HG03354 (cell line): ENCODE results near the gene DSCAML1.

Experiments used
- ATAC-seq: cut with Tn5 transposase; IDR thresholded peaks from one replicate; pipeline ENCODE4 v1.9.1; 2021; ENCODE audit warnings: mild to moderate bottlenecking; ENCODE audit not compliant: unreplicated experiment, poor library complexity, severe bottlenecking

The DSCAML1 gene

GRCh38 chr11:117734601-117735024, 62.4 kb downstream of the DSCAML1 start:
- ATAC-seq: no peak

- no peak for ATAC-seq
Observed at GRCh38 chr11:117733316-117733715, 63.7 kb downstream of the DSCAML1 start.

GRCh38 chr11:117731722-117732290, 65.2 kb downstream of the DSCAML1 start:
- ATAC-seq: no peak

GRCh38 chr11:117730208-117730800, 66.7 kb downstream of the DSCAML1 start:
- ATAC-seq: no peak

- no peak for ATAC-seq
Observed at GRCh38 chr11:117725048-117725734, 71.8 kb downstream of the DSCAML1 start.

GRCh38 chr11:117724621-117725020, 72.4 kb downstream of the DSCAML1 start:
- ATAC-seq: no peak

- ATAC-seq: no peak
Observed at GRCh38 chr11:117724104-117724503, 72.9 kb downstream of the DSCAML1 start.

- no peak for ATAC-seq
Observed at GRCh38 chr11:117723277-117724024, 73.6 kb downstream of the DSCAML1 start.

GRCh38 chr11:117722082-117722481, 74.9 kb downstream of the DSCAML1 start:
- no peak for ATAC-seq

GRCh38 chr11:117720061-117720511, 76.9 kb downstream of the DSCAML1 start:
- ATAC-seq: no peak

GRCh38 chr11:117719480-117719879, 77.5 kb downstream of the DSCAML1 start:
- ATAC-seq: no peak

GRCh38 chr11:117717485-117718314, 79.3 kb downstream of the DSCAML1 start:
- no peak for ATAC-seq

GRCh38 chr11:117716521-117717440, 80.2 kb downstream of the DSCAML1 start:
- no peak for ATAC-seq

- no peak for ATAC-seq
Observed at GRCh38 chr11:117715801-117716200, 81.2 kb downstream of the DSCAML1 start.

- no peak for ATAC-seq
Observed at GRCh38 chr11:117713538-117713991, 83.5 kb downstream of the DSCAML1 start.

GRCh38 chr11:117712530-117712929, 84.5 kb downstream of the DSCAML1 start:
- ATAC-seq: no peak

- ATAC-seq: no peak
Observed at GRCh38 chr11:117711331-117711730, 85.7 kb downstream of the DSCAML1 start.

- no peak for ATAC-seq
Observed at GRCh38 chr11:117710211-117710610, 86.8 kb downstream of the DSCAML1 start.
